IPS-18a (cell line): ENCODE measurements around the gene HPX.

ENCODE experiments used
- H3K27ac ChIP-seq: one replicate; pipeline ENCODE4 v1.5.1; 2013; ENCODE audit warnings: low read length
- H3K27me3 ChIP-seq: one replicate; pipeline ENCODE4 v1.6.1; 2013; ENCODE audit warnings: mild to moderate bottlenecking, low read length; ENCODE audit not compliant: control insufficient read depth, insufficient read depth
- H3K36me3 ChIP-seq: one replicate; pipeline ENCODE4 v1.6.1; 2013; ENCODE audit warnings: low read depth, low read length; ENCODE audit not compliant: control insufficient read depth
- H3K4me1 ChIP-seq: one replicate; pipeline ENCODE4 v1.6.1; 2013; ENCODE audit warnings: low read depth, low read length; ENCODE audit not compliant: control insufficient read depth
- H3K4me3 ChIP-seq: one replicate; pipeline ENCODE4 v1.5.1; 2013; ENCODE audit warnings: low read length
- H3K9ac ChIP-seq: one replicate; pipeline ENCODE4 v1.6.1; 2013; ENCODE audit warnings: mild to moderate bottlenecking, low read length, moderate library complexity
- H3K9me3 ChIP-seq: one replicate; pipeline ENCODE4 v1.6.1; 2013; ENCODE audit warnings: low read depth, low read length; ENCODE audit not compliant: control insufficient read depth

HPX gene

DNA sequence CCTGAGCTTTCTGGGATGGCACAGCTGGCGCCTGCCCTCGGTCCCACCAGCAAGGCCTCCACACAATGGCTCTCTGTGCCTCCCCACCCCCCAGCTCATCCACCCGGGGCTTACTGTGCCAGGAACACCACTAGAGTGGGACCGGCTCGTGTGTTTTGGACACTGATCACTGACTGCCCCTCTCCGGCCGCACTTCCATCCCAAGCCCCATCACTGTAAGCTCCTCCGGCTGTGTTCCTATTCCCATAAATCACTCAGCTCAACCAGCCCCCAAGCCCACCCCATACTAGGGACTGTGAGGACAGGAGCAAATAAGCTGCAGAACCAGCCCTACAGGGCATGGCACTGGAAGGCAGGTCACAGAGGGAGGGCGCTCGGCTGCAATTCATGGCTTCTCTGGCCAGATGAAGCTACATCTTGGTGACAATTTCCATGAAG is 29.2 kb downstream of the HPX start:
- Histone ChIP-seq H3K27ac (no peak overlapping the region), H3K36me3 (no peaks in the 10 kb centered on the region), H3K27me3 (no peaks in the 10 kb centered on the region), H3K4me1 (no peaks in the 10 kb centered on the region), H3K9ac (no peak overlapping the region), H3K9me3 (no peaks in the 10 kb centered on the region), H3K4me3 (no peak overlapping the region)

GRCh38 chr11:6410695-6411430 is 29.9 kb downstream of the HPX start:
- H3K9me3 ChIP-seq, result no peaks in the 10 kb centered on the region
- no peaks in the 10 kb centered on the region for H3K4me1 ChIP-seq
- H3K36me3 ChIP-seq, result no peaks in the 10 kb centered on the region
- no peak overlapping the region for H3K9ac ChIP-seq
- H3K27me3 ChIP-seq, result no peaks in the 10 kb centered on the region
- H3K4me3 ChIP-seq, result no peak overlapping the region
- no peak overlapping the region for H3K27ac ChIP-seq

GRCh38 chr11:6406370-6406769 is 34.4 kb downstream of the HPX start:
- Histone ChIP-seq H3K4me1 (no peaks in the 10 kb centered on the region), H3K36me3 (no peaks in the 10 kb centered on the region), H3K4me3 (no peak overlapping the region), H3K9ac (no peak overlapping the region), H3K27ac (no peak overlapping the region), H3K9me3 (no peaks in the 10 kb centered on the region), H3K27me3 (no peaks in the 10 kb centered on the region)

DNA sequence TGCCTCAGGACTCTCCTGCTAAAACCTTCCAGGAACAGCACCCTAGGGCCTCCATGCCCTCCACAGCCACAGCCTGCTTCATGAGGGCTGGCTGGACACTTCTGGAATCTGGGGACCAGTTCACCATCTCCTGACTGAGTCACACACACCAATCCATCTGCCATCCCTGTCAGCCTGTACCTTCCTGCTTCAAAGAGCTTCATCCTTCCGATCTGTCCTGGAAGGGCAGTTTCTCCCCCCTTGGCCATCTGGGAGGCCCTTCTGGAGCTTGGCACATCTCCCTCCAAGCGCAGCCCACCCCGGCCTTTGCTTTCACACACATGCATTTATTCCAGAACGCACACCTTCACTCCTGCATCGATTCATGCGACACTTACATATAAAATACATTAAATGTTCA is 34.9 kb downstream of the HPX start:
- Histone ChIP-seq H3K9ac (no peak overlapping the region), H3K36me3 (no peaks in the 10 kb centered on the region), H3K27me3 (no peaks in the 10 kb centered on the region), H3K9me3 (no peaks in the 10 kb centered on the region), H3K4me3 (no peak overlapping the region), H3K4me1 (no peaks in the 10 kb centered on the region), H3K27ac (no peak overlapping the region)

- peak overlapping the region; percentile 7 for H3K4me3 ChIP-seq
- H3K36me3 ChIP-seq, result no peaks in the 10 kb centered on the region
These were observed 35.6 kb downstream of the HPX start for GRCh38 chr11:6405052-6405667.

DNA sequence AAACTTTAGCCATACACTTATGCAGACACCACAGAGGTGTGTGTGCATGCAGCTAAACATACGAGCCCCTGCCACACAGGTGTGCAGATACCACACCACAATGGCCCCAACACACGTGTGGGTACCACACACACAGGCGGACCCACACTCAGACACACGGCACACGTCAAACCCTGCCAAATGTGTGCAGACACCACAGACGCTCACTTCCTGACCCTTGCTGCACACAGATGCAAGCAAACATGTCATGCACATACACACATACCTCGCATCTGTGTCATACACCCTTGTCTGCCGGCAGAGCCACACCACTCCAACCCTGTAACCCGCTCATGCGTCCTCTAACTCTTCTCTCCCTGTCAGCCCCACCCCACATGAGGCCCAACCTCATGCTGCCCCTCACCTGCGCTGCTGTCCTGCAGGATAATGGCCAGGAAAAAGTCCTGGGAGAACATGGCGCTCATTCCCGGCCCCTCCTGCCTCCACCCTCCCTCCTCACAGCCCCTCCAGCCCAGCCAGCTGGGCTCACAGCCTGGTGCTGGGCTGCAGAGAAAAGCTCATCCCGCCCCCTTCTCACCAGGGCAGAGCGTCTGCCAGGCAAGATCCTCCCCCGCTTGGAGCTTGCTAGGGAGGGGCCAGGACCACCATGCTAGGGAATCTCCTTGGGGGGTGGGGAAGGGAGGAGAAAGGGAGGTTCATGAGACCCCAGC is 36.3 kb downstream of the HPX start:
- no peaks in the 10 kb centered on the region for H3K27me3 ChIP-seq
- peak overlapping the region; percentile 7 for H3K4me3 ChIP-seq
- no peaks in the 10 kb centered on the region for H3K36me3 ChIP-seq
- no peak overlapping the region for H3K27ac ChIP-seq
- no peaks in the 10 kb centered on the region for H3K4me1 ChIP-seq
- H3K9me3 ChIP-seq, result no peaks in the 10 kb centered on the region
- no peak overlapping the region for H3K9ac ChIP-seq

More at GRCh38 chr11:6405052-6405667, 35.6 kb downstream of the HPX start:
- H3K27ac ChIP-seq, result no peak overlapping the region
- H3K9me3 ChIP-seq, result no peaks in the 10 kb centered on the region
- no peak overlapping the region for H3K9ac ChIP-seq
- no peaks in the 10 kb centered on the region for H3K27me3 ChIP-seq
- no peaks in the 10 kb centered on the region for H3K4me1 ChIP-seq

- Histone ChIP-seq H3K4me1 (no peaks in the 10 kb centered on the region), H3K27ac (no peak overlapping the region), H3K27me3 (no peaks in the 10 kb centered on the region), H3K4me3 (no peak overlapping the region), H3K9ac (no peak overlapping the region), H3K9me3 (no peaks in the 10 kb centered on the region), H3K36me3 (no peaks in the 10 kb centered on the region)
These were observed 37.2 kb downstream of the HPX start for GRCh38 chr11:6403539-6403938.

GRCh38 chr11:6402561-6402981 is 38.2 kb downstream of the HPX start:
- Histone ChIP-seq H3K27me3 (no peaks in the 10 kb centered on the region), H3K9me3 (no peaks in the 10 kb centered on the region), H3K27ac (no peak overlapping the region), H3K36me3 (no peaks in the 10 kb centered on the region), H3K4me1 (no peaks in the 10 kb centered on the region), H3K4me3 (no peak overlapping the region), H3K9ac (no peak overlapping the region)

DNA sequence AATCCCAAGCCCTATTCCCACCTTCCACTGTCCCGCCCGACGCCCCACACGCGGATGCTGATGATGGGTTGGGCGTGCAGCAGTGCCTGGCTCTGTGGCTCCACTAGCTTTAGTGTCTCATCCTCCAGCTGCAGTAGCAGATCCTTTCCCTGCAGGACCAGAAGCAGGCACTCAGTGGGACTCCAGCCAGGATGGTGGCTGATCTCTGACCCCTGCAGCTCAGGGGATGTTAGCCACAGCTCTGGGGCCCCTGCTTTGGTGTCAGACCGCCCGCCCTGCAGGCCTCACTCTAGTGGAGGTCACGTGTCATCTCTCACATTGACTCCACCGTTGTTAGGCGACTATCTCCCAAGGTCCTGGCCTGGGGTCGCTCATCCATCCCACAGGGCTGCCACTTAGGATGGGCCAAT is 38.7 kb downstream of the HPX start:
- no peak overlapping the region for H3K27ac ChIP-seq
- H3K27me3 ChIP-seq, result no peaks in the 10 kb centered on the region
- no peak overlapping the region for H3K9ac ChIP-seq
- H3K36me3 ChIP-seq, result no peaks in the 10 kb centered on the region
- no peak overlapping the region for H3K4me3 ChIP-seq
- H3K9me3 ChIP-seq, result no peaks in the 10 kb centered on the region
- no peaks in the 10 kb centered on the region for H3K4me1 ChIP-seq

DNA sequence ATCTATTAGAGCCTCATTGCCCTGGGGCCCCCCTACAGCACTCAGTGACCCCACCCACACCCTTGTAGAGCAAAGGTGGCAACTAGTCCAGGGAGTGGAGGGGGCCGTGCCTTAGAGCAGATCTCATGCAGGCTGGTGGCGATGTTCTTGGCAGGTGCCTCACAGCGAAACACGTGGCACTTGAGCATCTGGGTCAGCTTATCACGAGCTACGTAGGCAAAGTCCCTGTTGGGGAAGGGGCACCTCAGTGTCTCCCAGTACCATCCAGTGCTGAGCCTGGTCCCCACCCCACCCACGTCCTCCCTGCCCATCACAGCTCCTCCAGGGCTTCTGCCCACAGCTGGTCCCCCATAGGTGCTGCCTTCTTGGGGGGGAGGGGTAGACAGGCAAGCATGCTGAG is 39.3 kb downstream of the HPX start:
- H3K27ac ChIP-seq, result no peak overlapping the region

DNA sequence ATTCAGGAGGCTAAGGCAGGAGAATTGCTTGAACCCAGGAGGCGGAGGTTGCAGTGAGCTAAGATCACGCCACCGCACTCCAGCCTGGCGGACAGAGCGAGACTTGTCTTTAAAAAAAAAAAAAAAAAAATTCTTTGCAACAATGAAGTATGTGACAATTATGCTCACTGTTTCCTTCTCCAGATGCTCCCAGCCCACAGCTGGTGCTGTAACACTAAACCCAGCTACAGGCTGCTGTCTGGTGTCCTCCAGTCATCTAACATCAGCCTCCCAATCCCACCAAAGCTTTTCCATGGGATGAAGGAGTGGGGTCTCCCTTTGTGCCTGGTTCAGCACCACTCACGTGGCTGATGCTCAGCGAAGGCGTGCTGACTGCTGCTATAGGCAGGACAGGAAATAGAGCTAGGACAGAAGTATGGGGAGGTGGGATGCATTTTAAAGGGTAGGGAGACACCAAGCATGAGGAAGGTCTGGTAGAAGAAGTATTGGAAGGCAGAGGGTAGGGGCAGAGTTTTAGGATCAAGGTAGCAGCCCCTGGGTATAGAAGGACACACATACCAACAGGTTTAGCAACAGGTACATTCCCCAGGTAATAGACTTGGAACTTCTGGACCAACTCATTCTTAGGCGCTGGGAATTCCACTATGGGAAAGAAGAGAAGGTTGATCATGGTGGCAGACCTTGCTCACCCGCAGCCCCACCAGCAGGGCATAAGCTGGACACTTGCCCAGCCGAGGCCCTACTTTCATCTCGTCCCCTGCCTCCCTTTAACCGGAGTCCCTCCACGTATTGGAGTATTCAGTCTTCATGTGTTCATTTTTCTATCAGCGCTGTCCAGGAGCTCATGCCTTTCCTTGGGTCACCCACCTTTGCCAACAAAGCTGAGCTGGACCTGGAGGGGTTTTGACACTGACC is 40.1 kb downstream of the HPX start:
- H3K9ac ChIP-seq, result no peak overlapping the region
- no peaks in the 10 kb centered on the region for H3K4me1 ChIP-seq
- no peak overlapping the region for H3K4me3 ChIP-seq
- H3K36me3 ChIP-seq, result no peaks in the 10 kb centered on the region
- H3K27me3 ChIP-seq, result no peaks in the 10 kb centered on the region
- no peaks in the 10 kb centered on the region for H3K9me3 ChIP-seq
- H3K27ac ChIP-seq, result no peak overlapping the region

More for the DNA sequence above, 39.3 kb downstream of the HPX start:
- no peaks in the 10 kb centered on the region for H3K27me3 ChIP-seq
- H3K36me3 ChIP-seq, result no peaks in the 10 kb centered on the region
- no peaks in the 10 kb centered on the region for H3K9me3 ChIP-seq
- no peak overlapping the region for H3K4me3 ChIP-seq
- no peaks in the 10 kb centered on the region for H3K4me1 ChIP-seq
- H3K9ac ChIP-seq, result no peak overlapping the region
